Thyroid gland (tissue), 4 donors: ENCODE measurements around the gene PNLDC1.

ENCODE experiments used
- CTCF ChIP-seq, 6 experiments: fragments of 200-600 bp in 3 of 6; fragments of 450-650 bp in 3 of 6; sonication (generic) in 3 of 6; IDR thresholded peaks; one replicate each; pipeline ENCODE4 v1.5.1; 2016 to 2019; ENCODE audit warnings: antibody characterized with exemption in 6 of 6, mild to moderate bottlenecking in 2 of 6, inconsistent platforms in 1 of 6, moderate library complexity in 1 of 6
- POLR2A ChIP-seq, 2 donors: fragments of 450-650 bp; IDR thresholded peaks; one replicate each; pipeline ENCODE4 v1.6.1; 2017; ENCODE audit warnings: antibody characterized with exemption in 2 of 2, mild to moderate bottlenecking in 2 of 2, moderate library complexity in 1 of 2

- TF ChIP-seq CTCF (IDR thresholded peaks at IDR 0.05) (no peak), POLR2A (IDR thresholded peaks at IDR 0.05) (no peak)
Measured at GRCh38 chr6:159821726-159822125, 21.6 kb downstream of the PNLDC1 start.
